ENCODE measurements around the gene ACR.

ACR gene

DNA sequence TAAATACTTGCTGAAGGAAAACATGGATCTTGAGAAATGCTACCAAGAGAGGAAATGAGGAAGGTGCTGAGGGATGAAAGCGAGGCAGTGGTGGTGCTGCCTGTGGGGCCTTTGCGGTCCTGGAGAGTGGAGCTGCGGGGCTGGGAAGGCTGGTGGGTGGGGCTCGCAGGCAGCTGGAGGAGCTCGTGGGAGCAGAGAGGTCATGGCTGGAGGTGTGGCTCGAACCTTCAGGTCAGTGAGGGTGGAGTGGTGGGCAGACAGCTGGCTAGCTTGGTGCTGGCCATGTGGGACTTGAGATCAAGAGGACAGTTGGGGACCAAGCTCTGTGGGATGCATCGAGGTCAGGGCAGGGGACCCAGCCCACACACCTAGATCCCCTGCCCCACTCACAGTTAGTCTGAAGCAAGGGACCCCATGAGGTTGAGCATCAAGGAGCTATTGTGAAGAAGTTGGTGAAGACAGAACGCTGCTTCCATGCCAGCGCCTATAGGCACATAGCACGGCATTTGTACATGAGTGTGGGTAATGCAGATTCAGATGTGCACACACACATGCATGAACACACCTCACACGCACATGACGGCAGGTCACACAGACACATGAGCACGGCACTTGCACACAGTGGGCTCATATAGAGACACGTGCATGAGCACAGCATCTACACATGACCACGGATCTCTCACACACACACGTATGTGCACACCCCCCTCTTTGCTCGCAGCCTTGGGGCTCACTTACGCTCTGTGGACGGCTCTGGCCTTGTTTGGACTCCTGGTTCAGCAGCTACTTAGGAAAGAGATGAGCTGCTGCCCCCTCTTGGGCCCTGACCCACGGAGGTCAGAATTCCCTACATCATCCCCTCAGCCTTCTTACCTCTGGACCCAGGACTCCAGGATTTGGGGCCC is 34.9 kb upstream of the ACR start:
- no peak for DNase-seq

GRCh38 chr22:50703726-50704509 is 34.1 kb upstream of the ACR start:
- no peak for DNase-seq

DNA sequence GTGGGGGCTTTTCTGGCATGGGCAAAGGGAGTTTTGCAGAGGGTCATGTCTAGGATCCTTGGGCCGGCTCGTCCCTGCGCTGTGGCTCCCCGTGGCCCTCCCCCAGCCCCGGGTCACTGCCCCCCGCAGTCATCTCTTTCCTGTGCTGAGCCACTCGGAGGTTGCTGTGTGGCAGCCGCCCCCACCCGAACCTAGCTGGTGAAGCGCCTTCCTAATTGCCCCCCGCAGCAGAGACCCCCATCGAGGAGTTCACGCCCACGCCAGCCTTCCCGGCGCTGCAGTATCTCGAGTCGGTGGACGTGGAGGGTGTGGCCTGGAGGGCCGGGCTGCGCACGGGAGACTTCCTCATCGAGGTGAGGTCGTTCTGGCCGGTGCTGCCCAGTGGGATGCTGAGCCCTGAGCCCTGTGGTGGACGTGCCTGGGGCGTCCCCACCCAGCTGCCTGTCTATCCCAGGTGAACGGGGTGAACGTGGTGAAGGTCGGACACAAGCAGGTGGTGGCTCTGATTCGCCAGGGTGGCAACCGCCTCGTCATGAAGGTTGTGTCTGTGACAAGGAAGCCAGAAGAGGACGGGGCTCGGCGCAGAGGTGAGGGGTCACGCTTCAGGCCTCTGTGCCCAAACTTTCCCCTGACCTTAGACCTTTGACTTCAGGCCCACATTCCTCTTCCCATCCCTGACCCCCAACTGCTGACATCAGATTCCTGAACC is 33.3 kb upstream of the ACR start:
- no peak for DNase-seq

- no peak for DNase-seq
Observed at GRCh38 chr22:50705219-50705691, 32.7 kb upstream of the ACR start.

- DNase-seq = no peak
Observed at GRCh38 chr22:50705851-50706351, 32.1 kb upstream of the ACR start.

DNA sequence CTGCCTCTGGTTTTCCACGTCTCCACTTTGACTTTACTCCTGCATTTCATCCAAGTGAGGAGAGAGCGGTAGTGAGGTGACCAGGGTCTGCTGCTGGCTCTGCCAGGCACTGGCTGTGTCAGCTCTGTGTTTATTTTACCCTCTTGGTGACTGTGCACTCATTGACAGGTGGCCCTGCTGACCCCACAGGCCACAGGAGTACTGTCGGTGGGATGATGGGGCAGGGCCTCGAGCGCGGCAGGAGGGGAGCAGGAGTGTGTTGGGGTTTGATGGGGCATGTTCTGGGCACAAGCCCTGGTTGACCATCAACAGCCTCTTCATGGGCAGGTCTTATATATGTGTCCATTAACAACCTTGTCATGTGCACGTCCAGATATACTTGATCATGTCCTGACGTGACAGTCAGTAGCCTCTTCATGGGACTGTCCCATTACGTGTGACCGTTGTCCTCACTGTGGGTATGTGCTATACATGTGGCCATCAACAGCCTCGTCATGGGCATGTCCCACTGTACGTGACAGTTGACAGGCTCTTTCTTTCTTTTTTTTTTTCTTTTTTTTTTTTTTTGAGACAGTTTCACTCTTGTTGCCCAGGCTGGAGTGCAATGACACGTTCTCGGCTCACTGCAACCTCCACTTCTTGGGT is 31.4 kb upstream of the ACR start:
- DNase-seq = no peak

- no peak for DNase-seq
Observed at GRCh38 chr22:50708474-50708873, 29.5 kb upstream of the ACR start.

DNA sequence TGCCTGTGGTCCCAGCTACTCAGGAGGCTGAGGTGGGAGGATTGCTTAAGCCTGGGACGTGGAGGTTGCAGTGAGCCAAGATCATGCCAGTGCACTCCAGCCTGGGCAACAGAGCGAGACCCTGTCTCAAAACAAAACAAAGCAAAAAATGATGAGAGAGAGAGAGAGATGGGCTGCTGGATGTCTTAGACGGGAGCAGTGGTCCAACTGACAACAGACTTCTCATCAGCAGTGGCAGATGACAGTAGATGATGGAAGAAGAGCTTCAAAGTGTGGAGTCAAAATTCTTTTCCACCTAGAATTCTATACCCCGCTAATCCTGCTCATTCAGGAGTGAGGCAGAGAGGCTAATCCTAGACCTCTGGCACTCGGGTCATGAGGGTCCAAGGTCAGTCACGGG is 29.0 kb upstream of the ACR start:
- DNase-seq = no peak

GRCh38 chr22:50710221-50710620 is 27.8 kb upstream of the ACR start:
- DNase-seq = no peak

DNA sequence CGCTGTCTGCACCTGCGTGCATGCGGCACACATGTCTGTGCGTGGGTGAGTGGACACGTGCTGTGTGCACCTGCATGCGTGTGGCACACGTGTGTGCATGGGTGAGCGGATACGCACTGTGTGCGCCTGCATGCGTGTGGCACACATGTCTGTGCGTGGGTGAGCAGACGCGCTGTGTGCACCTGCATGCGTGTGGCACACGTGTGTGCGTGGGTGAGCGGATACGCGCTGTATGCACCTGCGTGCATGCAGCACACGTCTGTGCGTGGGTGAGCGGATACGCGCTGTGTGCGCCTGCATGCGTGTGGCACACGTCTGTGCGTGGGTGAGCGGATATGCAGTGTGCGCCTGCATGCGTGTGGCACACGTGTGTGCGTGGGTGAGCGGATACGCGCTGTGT is 27.1 kb upstream of the ACR start:
- no peak for DNase-seq

- no peak for DNase-seq
Observed at GRCh38 chr22:50711446-50712340, 26.3 kb upstream of the ACR start.

GRCh38 chr22:50712341-50713007 is 25.5 kb upstream of the ACR start:
- DNase-seq = no peak

DNA sequence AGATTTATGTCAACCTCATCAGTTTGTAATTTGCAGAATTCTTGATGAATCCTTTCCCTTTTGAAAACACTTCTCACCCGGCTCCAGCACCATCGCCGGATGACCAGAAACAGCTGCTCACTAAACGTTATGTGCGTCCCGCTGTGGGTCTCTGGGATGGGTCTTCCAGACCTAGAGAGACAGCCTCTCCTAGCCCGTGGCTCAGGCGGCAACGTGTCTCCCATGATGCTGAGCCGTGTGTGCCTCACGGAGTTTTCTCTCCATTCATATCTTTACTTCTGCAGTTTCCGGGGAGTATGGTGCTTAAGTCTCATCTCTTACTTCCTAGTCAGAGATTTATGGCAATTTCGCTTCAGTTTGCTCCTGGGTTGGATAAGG is 25.0 kb upstream of the ACR start:
- DNase-seq = no peak

DNA sequence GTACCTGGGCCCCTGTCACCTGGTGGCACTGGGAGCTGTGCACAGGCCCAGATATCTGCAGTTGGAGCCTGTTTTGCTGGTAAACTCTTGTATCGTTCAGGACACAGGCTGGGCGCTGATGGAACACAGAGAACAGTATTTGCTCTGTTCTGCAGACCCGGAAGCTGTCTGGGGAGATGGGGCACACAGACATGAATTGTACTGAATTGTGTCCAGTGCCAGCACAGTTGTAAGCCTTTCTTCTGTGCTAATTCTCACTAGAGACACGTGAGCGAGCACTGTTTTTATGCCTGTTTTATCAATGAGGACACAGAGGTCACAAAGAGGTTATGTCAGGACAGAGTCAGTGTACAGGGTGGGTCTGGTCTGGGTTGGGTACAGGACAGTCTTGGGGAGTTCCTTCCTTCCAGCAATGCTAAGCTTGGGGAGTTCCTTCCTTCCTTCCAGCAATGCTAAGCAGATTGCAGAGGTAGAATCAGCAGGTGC is 24.4 kb upstream of the ACR start:
- DNase-seq = no peak

DNA sequence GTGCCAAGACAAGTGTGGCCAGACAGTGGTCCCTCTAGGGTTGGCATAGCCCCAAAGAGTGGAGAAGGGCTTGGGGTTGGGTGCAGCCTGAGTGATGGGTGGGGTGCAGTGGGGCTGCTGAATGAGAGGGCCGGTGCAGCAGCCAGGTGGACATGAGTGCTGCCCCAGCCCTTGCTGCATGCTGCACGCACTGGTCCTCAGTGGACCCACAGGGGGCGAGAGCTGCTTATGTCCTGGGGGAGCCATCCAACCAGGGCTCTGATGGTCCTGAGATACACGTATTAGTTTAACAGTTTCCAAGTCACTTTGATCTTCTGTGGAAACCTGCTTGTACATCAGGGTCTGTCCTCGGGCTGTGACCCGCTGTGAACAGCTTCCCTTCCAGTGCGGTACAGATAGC is 23.9 kb upstream of the ACR start:
- DNase-seq = no peak

- DNase-seq = no peak
Observed at GRCh38 chr22:50714631-50715179, 23.3 kb upstream of the ACR start.

- no peak for DNase-seq
Observed at GRCh38 chr22:50715250-50715649, 22.8 kb upstream of the ACR start.

DNA sequence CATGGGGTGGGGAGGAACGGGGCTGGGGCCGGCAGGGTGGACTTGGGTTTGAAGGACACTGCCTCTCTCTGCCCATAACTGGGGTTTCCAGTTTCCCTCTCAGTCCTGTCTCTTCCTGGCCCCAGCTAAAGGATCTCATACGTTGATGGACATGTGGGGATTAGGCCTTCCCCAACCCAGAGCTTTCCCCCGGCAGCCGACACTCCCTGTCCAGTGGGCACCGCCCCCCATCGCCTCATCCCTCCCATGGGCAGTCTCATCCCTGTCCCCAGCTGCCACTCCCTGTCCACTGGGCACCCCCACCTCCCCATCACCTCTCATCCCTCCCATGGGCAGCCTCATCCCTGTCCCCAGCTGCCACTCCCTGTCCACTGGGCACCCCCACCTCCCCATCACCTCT is 22.2 kb upstream of the ACR start:
- DNase-seq = no peak

- no peak for DNase-seq
Observed at GRCh38 chr22:50716290-50717024, 21.5 kb upstream of the ACR start.

Measured in KG1 (cell line).